Right renal cortex interstitium (tissue), 3 donors: ENCODE data around the gene PIK3CG. TPM values are rescaled to one million over a fixed set of nuclear protein-coding genes. Genes with fewer than 3 reads are reported as not detected.
A peak's percentile ranks its signal among the peaks of the same experiment; 100 is the strongest.
"Not testable (repeated sequence)": the region's sequence is repeated elsewhere in the genome, so short reads cannot be mapped to it uniquely, and the experiment has no call there.

Experiments used
- DNase-seq, 3 donors: peaks; one replicate each; pipeline ENCODE4 v3.0.0-alpha.2; 2013; ENCODE audit warnings: low read depth in 3 of 3, low spot score in 2 of 3
- polyA plus RNA-seq, 3 donors: library from polyadenylated mRNA; unstranded; fragments of 120-200 nt; gene quantifications; one replicate each; pipeline ENCODE4 v1.2.1, GENCODE V29; 2013; ENCODE audit not compliant: insufficient read length in 3 of 3

PIK3CG gene
- polyA plus RNA-seq, 3 donors: 2.8 to 3.5 (median 3.3) TPM

DNA sequence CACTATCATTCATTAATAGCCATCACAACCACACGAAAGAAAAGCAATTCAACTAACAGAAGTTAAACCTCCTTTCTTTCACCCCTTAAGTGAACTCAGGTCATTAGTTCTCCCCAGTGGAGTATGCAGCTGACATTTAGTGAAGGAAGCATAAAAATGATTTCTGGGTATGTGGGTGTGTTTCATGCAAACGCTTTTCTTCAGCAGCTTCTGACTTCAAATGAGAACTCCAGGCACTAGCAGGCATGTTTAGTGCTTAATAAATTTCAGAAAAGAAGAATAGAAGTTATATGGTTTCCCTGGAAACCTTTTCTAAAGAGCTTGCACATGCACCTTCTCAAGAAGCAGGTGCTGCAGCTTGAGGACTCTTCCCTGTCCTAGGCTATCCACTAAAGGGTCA is 62.5 kb downstream of the PIK3CG start:
- peak in 2 of 3 donors; percentile 18 to 20 for DNase-seq

- not testable (repeated sequence) for DNase-seq
Measured at GRCh38 chr7:106929616-106930015, 64.5 kb downstream of the PIK3CG start.

- no peak for DNase-seq
Measured at GRCh38 chr7:106936236-106936635, 71.2 kb downstream of the PIK3CG start.

DNA sequence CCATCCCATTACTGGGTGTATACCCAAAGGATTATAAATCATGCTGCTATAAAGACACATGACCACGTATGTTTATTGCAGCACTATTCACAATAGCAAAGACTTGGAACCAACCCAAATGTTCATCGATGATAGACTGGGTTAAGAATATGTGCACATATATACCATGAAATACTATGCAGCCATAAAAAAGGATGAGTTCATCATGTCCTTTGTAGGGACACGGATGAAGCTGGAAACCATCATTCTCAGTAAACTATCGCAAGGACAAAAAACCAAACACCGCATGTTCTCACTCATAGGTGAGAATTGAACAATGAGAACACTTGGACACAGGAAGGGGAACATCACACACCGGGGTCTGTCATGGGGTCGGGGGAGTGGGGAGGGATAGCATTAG is 73.0 kb downstream of the PIK3CG start:
- DNase-seq: not testable (repeated sequence)

DNA sequence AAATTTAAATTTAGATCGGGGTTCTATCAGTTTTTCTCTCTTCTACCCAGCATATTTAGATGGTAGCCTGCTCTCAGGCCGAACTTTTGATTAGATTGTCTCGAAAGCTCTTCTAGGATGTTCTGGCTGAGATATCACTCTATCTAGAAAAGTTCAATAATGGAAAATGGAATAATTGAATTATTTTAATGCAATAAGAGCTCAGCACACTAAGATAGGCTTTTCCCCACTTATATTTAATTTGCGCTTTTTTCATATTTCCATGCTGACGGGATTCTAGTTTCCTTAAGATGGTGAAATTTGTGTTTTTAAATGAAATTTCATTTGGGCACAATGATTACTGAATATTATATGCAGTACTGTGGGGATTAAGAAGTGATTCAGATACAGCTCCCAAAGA is 73.7 kb downstream of the PIK3CG start:
- DNase-seq: no peak

DNA sequence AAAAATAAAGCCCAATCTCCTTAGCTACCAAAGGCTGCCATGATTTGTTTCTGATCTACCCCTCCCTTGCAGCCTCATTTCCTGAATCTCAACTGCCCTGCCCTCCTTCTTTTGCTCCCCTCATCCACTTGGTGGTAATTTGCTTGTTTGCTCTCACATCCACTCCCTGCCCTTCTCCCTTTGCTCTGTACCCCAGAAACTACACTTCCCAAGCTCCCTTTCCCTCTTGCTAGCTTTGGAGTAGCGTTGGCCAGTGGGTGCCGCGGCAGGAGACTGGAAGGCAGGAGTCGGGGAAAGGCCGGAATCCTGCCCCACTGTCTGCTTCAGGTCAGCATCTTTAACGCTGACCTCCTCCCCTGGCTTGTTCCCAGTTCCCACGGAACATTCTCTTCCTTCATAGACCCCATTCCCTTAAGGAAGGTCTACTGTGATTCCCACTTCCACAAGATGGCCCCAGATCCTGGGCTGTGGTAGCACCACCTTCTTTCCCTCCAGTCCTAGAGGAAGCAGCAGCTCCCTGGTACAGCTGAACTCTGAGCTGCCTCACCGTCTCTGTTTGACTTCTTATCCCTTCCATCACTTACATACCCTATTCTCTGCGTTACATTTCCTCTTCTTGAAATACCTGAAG is 79.1 kb downstream of the PIK3CG start:
- no peak for DNase-seq

GRCh38 chr7:106947244-106947728 is 82.2 kb downstream of the PIK3CG start:
- peak; percentile 56 to 72 (median 69) for DNase-seq

GRCh38 chr7:106952001-106952657 is 87.0 kb downstream of the PIK3CG start:
- no peak for DNase-seq

- no peak for DNase-seq
Measured at GRCh38 chr7:106952658-106953231, 87.7 kb downstream of the PIK3CG start.

DNA sequence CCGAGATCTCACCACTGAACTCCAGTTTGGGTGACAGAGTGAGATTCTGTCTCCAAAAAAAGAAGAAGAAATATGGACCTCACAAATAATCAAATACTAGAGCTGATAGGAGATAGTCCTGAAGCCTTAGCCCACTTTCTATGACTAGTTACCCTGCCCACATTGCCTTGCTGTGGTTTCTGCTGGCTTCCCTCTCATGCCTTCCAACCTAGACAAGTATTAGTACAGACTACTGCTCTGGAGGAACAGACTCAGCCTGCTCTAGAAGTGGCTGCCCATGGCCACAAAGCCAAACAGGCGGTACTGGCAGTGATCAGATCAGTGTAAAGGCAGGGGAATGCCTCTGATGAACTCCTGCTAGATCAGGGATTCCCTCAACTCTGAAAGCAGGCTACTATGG is 89.8 kb downstream of the PIK3CG start:
- DNase-seq: no peak

- DNase-seq: not testable (repeated sequence)
Measured at GRCh38 chr7:106955857-106956256, 90.8 kb downstream of the PIK3CG start.

Other genes with a start within 250 kb of the PIK3CG start
- gene CCDC71L, start 204.1 kb upstream of the PIK3CG start, polyA plus RNA-seq: 1 to 10 TPM; 7.4 to 8.7 (median 8.6) TPM
- gene PRKAR2B, start 179.4 kb downstream of the PIK3CG start, polyA plus RNA-seq: 10 to 100 TPM; 39.6 to 46.1 (median 45.4) TPM